Transverse colon (tissue), 3 donors: ENCODE results near the gene ARL15.

ENCODE experiments used
- EP300 ChIP-seq: sonication (generic); formaldehyde crosslinking; IDR thresholded peaks from one replicate; pipeline ENCODE4 v1.6.1; 2017; ENCODE audit warnings: antibody characterized with exemption, low read depth
- POLR2A ChIP-seq: fragments of 450-650 bp; IDR thresholded peaks from one replicate; pipeline ENCODE4 v1.6.1; 2016; ENCODE audit warnings: antibody characterized with exemption, mild to moderate bottlenecking, moderate library complexity
- TF ChIP-seq, protein P1 (sequence below), 5 experiments: fragments of 200-600 bp in 3 of 5; fragments of 450-650 bp in 2 of 5; sonication (generic) in 3 of 5; IDR thresholded peaks; 1 replicate in 2 of 5; 2 replicates in 3 of 5; pipeline ENCODE4 v1.5.1; 2016 to 2017; ENCODE audit warnings: antibody characterized with exemption in 5 of 5, inconsistent platforms in 3 of 5, mild to moderate bottlenecking in 2 of 5, moderate library complexity in 1 of 5

DNA sequence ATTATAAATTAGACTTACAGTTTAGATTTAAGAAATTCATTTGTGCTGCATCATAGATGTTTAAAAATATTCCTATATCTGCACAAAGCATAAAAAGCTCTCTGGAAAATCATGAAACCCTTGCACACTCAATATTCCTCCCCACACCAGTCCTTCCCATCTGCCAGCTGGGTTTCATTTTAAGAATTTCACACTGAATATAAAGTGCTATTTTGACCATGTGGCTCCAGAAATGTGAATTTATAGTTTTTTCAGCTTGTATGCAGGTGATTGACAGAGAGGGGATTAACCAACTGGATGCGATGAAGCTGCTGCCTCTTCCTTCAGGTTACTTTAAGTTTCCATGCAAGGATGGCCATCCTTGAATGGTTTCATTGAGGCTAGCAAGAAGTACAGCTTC is 403.6 kb downstream of the ARL15 start:
- TF ChIP-seq EP300 (no peak), POLR2A (no peak)
- TF ChIP-seq, protein P1, sequence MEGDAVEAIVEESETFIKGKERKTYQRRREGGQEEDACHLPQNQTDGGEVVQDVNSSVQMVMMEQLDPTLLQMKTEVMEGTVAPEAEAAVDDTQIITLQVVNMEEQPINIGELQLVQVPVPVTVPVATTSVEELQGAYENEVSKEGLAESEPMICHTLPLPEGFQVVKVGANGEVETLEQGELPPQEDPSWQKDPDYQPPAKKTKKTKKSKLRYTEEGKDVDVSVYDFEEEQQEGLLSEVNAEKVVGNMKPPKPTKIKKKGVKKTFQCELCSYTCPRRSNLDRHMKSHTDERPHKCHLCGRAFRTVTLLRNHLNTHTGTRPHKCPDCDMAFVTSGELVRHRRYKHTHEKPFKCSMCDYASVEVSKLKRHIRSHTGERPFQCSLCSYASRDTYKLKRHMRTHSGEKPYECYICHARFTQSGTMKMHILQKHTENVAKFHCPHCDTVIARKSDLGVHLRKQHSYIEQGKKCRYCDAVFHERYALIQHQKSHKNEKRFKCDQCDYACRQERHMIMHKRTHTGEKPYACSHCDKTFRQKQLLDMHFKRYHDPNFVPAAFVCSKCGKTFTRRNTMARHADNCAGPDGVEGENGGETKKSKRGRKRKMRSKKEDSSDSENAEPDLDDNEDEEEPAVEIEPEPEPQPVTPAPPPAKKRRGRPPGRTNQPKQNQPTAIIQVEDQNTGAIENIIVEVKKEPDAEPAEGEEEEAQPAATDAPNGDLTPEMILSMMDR (IDR thresholded peaks at IDR 0.05), result no peak
